Muscle of back (tissue), 11 donors: ENCODE measurements around the gene CCDC183. TPM values are rescaled to one million over a fixed set of nuclear protein-coding genes. Genes with fewer than 3 reads are reported as not detected.
"Not testable (repeated sequence)": the region's sequence is repeated elsewhere in the genome, so short reads cannot be mapped to it uniquely, and the experiment has no call there.

Experiments used
- DNase-seq, 3 donors: peaks; one replicate each; pipeline versions ENCODE4 v3.0.0 to v3.0.0-alpha.2; 2013
- polyA plus RNA-seq, 10 donors: library from polyadenylated mRNA; unstranded; fragments of 120-200 nt; gene quantifications; one replicate each; pipeline ENCODE4 v1.2.1, GENCODE V29; 2013; ENCODE audit not compliant: insufficient read length in 10 of 10

The CCDC183 gene
- polyA plus RNA-seq, 10 donors, result 1.1 to 3.3 (median 1.9) TPM

- DNase-seq, result no peak
Measured at GRCh38 chr9:136824496-136825225, 28.5 kb downstream of the CCDC183 start.

- no peak for DNase-seq
Measured at GRCh38 chr9:136825295-136826187, 29.4 kb downstream of the CCDC183 start.

- DNase-seq, result no peak
Measured at GRCh38 chr9:136826188-136826541, 30.0 kb downstream of the CCDC183 start.

GRCh38 chr9:136826703-136827582 lies 30.8 kb downstream of the CCDC183 start:
- DNase-seq, result no peak

- DNase-seq, result no peak
Measured at GRCh38 chr9:136827794-136828473, 31.8 kb downstream of the CCDC183 start.

- DNase-seq, result no peak
Measured at GRCh38 chr9:136828474-136829140, 32.5 kb downstream of the CCDC183 start.

GRCh38 chr9:136829412-136829811 lies 33.3 kb downstream of the CCDC183 start:
- no peak for DNase-seq

GRCh38 chr9:136829981-136830885 lies 34.1 kb downstream of the CCDC183 start:
- no peak for DNase-seq

- no peak for DNase-seq
Measured at GRCh38 chr9:136831002-136831719, 35.0 kb downstream of the CCDC183 start.

GRCh38 chr9:136831720-136832104 lies 35.6 kb downstream of the CCDC183 start:
- no peak for DNase-seq

GRCh38 chr9:136832581-136832980 lies 36.4 kb downstream of the CCDC183 start:
- DNase-seq, result no peak

- DNase-seq, result not testable (repeated sequence)
Measured at GRCh38 chr9:136833381-136834048, 37.4 kb downstream of the CCDC183 start.

GRCh38 chr9:136835162-136835931 lies 39.2 kb downstream of the CCDC183 start:
- DNase-seq, result no peak

GRCh38 chr9:136835932-136836904 lies 40.1 kb downstream of the CCDC183 start:
- DNase-seq, result peak in 1 of 3 donors; percentile 26

- DNase-seq, result no peak
Measured at GRCh38 chr9:136837146-136837855, 41.2 kb downstream of the CCDC183 start.

- not testable (repeated sequence) for DNase-seq
Measured at GRCh38 chr9:136837856-136838277, 41.7 kb downstream of the CCDC183 start.
